NCI-H1092 treated with DMSO at 0.1 percent for 48 hours (cell line): ENCODE data around the gene ZSCAN1.
"Not testable (repeated sequence)": the region's sequence is repeated elsewhere in the genome, so short reads cannot be mapped to it uniquely, and the experiment has no call there.

ENCODE experiments used
- DNase-seq: peaks from one replicate; lab custom pipeline; 2025; lab: John Stamatoyannopoulos, UW

Gene ZSCAN1, protein sequence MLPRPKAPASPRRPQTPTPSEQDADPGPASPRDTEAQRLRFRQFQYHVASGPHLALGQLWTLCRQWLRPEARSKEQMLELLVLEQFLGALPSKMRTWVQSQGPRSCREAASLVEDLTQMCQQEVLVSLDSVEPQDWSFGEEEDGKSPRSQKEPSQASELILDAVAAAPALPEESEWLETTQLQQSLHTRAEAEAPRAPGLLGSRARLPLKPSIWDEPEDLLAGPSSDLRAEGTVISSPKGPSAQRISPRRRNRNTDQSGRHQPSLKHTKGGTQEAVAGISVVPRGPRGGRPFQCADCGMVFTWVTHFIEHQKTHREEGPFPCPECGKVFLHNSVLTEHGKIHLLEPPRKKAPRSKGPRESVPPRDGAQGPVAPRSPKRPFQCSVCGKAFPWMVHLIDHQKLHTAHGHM

DNA sequence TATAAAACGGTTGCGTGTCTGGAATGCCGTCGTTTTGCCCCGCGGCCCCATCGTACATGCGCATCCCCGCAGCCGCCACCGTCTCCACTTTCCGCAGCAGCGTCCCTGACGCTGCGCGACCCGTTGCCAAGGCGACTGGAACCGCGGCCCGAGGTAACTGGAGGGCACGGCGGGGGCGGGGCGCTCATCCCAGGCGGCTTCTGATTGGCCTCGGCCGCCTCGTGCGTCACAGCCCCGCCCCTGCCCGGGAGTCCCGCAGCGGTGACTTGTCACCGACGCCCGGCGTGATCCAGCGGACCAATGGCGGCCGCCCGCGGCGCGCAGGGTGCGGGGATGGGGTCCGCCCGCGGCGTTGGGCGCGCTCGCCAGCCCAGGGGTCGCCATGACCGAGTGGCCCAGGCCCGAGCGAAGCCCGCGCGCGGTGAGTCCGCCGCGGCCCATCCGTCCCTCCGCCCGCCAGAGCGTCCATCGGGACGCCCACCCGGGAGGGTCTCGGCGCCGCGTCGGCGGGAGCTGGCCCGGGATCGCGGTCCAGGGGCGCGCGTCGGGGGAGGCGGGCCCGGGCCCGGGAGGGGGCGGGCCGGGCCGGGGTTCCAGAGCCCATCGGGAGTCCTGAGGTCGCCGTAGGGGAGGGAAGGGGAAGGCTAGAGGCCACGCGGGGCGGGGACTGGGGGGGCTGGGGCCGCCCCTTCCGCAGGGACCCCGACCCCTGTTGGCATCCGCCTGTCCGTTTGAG lies at the start of gene ZSCAN1:
TSS of gene ZSCAN1 (plus strand) at position 285 of the 736 bp plus-strand sequence. CDS start 3,812 bp downstream, outside the sequence.
- DNase-seq, result peak; percentile 92

DNA sequence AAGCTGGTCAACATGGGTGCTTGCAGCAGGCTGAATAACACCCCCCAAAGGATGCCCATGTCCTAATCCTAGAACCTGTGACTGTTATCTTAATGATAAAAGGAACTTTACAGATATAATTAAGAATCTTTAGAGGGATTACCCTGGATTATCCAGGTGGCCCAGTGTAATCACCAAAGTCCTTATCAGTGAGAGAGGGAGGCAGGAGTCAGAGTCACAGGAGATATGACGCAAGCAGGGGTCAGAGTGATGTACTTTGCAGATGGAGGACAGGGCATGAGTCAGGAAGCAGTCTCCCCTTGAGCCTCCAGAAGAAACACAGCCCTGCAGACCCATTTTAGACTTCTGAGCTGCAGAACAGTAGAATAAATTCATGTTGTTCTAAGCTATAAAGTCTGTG lies 41.0 kb upstream of the ZSCAN1 start:
- no peak for DNase-seq

DNA sequence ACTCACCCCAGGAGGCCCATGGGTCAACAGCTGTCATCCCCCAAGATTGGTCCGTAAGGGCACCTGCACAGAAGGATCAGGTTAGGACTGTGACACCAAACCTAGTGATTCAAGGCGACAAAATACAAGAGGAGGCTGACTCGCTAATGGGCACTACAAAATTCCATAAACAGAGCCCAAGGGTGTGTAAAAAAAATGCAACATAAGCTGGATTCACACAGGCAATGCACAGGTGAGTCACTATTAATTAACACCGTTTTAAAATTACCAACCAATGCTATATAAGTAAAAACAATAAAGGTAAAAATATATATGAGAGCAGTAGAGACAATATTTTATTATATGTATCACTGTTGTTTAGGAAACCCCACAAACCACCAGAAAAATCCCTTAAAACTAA lies 33.1 kb upstream of the ZSCAN1 start:
- DNase-seq, result no peak

DNA sequence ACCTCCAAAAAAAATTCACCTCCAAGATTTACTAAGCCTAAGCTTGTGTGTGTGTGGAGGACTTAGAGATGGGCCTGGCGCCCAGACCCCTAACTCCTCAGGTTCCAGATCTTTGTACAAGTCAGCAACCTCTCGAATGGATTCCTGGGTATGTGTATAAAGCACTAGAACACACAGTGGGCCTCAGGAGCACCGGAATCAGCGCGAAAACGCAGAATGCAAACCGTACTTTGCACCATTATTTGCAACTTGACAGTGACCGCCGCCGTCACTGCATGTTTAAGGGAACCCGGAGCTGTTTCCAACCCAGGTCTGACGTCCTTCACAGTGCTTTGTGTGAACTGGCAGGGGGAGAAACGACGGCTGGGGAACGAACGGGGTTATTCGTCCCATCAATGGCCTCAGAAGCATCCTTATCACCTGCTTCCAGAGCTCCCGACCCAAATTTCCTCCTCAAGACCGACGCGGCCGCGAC lies 31.9 kb upstream of the ZSCAN1 start:
- DNase-seq, result no peak

DNA sequence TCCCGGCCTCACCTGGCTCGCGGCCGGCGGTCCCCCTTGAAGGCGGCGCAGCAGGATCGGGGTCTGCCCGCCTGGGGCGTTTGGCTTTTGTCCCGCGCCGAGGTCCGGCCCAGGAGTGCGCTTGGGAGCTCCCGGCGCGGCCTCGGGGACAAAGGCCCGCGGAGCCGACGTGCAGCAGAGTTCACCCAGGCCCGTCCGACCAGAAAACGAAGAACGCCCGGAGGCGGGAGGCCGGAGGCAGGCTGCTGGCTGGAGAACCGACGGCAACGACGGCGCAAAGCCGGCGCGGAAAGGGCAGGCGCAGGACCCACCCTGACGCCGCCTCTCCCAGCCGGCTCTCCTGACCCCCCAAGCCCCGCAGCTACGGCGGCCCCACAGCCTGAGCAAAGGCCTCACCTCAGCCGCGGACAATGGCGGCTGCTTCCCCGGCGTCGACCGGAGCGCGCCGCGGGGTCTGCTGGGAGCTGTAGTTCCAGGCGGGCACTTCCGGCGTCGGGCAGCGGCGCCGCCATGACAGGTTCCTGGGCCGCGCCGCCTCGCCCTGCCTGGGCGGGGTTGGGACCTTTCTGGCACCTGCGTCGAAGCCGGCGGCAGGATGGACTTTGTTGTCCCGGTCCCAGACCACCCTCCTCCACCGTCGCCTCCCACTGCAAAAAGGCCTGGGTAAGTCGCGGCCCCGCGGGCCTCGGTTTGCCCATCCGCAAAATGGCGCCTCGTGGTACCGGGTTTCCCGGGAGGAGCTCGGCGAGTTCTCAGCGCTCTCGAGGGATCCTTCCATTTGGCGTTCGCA lies 31.2 kb upstream of the ZSCAN1 start, which contains the start of gene ZNF606:
TSS of gene ZNF606 (minus strand) at position 437 of the 790 bp plus-strand sequence. CDS start 1,501 bp downstream, outside the sequence.
- DNase-seq, result peak; percentile 67

DNA sequence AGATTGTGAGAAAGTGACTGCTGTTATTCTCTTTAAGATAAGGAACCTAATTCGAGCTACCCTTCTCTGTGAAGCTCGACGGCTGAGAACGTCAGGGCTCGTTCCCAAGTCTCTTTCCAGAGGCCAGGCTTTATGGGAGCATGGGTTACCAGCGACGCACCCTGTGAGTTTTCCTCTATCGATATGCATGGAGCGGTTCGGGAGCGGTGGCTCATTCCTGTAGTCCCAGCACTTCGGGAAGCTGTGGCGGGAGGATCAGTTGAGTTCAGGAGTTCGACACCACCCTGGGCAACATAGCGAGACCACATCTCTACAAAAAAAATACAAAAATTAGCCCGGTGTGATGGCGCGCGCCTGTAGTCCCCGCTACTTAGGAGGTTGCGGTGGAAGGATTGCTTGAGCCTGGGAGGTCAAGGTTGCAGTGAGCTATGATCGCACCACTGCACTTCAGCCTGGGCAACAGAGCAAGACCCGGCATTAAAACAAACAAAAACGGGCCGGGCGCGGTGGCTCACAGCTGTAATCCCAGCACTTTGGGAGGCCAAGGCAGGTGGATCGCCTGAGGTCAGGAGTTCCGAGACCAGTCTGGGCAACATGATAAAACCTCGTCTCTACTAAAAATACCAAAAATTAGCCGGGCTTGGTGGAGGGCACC lies 30.5 kb upstream of the ZSCAN1 start:
- DNase-seq, result no peak

DNA sequence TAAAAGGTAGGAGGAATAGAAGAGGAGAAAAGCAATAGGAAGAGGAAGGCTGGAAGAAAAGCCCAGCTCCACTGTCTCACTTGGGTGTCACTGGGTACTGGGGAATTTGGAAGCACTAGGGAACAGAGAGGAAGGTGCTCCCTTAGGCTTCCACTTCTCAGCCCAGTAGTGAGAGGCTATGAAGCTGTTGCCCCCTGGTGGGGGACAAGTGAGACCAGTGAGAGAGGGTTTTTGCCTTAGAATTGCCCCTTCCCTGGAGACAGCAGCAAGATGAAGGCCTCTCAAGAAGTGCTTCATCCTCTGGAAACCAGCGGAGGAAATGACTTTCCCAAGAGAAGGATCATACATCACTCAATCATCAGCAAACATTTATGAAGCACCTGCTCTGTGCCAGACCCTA lies 26.5 kb upstream of the ZSCAN1 start:
- DNase-seq, result no peak

DNA sequence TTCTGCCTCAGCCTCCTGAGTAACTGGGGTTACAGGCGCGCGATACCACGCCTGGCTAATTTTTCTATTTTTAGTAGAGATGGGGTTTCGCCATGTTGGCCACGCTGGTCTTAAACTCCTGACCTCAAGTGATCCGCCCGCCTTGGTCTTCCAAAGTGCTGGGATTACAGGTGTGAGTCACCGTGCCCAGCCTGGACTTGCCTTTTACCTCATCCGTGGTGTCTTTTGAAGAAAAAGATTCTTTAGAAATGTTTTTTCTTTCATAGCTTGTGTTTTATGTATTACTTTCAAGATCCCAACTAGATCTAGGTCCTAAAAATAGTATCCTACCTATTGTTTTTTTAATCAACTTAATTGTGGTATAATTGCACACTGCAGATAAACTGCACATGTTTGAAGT lies 24.9 kb upstream of the ZSCAN1 start:
- DNase-seq, result not testable (repeated sequence)

DNA sequence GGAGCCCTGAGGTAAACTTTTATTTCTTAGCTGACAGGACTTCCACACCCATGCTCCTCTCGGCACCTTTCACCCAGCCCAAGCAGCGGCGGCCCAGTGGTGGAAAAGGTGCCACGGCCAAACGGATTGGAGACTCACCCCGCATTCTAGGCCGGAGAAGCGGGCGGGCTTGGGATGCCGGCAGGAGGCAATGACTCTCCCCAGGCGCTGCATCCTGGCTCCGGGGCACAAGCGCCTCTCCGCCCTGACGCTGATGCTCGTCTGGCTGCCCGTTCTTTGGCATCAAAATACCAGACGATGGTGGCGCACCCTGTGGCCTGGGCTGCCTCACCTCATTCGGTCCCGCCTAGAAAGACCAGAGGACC lies 24.5 kb upstream of the ZSCAN1 start:
- DNase-seq, result no peak

DNA sequence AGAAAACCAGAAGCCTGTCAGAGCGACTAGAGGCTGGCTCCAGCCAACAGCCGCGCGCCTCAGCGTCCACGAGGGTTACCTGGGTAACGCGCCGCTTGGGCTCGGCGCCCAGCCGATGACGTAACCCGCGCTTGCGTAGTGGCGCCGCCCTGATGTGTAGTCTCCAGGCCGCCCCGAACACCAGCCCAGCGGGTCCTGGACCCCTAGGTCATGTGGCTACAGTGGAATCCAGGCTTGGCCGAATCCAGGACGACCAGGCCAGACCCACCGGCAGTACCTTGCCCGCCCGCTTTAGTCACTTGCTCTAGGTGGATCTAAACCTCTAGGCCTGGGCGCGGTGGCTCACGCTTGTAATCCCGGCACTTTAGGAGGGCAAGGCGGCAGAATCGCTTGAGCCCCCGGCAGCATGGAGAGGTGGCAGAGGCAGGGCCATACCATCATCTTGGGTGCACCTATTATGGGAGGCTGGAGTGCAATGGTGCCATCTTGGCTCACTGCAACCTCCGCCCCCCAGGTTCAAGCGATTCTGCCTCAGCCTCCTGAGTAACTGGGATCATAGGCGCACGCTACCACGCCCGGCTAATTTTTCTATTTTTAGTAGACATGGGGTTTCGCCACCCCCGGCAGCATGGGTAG lies 24.0 kb upstream of the ZSCAN1 start:
- DNase-seq, result peak; percentile 78

DNA sequence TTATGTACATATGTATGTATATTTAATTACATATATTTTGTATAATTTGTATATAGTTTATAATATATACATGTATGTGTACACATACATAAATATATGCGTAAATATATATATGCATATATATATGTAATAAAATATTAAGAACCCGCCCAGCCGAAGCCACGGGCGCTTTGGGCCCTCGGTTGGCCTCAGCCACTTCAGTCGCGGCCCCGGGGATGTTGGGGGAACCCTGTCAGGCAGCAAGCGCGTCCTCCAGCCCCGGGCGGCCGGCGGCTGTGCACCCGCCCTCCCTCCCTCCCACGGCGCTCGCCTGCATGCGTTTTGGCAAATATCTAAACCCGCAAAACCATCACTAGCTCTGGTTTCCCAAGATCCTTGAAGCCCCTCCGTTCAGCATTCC lies 23.3 kb upstream of the ZSCAN1 start:
- no peak for DNase-seq

DNA sequence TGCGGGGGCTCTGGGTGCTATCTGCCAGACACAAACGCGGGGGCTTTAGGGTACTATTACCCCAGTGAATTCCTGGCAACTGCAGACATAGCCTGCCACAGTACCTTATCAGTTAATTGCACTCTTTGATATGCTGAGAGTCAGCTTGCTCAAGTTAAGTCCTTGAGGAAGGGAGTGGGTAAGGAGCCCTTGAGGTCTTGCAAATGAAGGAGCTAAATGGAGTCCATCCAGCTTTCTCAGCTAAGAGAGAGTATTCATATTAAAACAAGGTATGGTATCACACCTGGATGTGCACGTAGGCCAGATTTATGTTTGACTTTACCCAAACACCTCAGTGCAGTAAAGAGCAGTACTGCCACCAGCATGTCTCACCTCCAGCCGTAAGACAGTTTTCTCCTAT lies 19.7 kb upstream of the ZSCAN1 start:
- no peak for DNase-seq

DNA sequence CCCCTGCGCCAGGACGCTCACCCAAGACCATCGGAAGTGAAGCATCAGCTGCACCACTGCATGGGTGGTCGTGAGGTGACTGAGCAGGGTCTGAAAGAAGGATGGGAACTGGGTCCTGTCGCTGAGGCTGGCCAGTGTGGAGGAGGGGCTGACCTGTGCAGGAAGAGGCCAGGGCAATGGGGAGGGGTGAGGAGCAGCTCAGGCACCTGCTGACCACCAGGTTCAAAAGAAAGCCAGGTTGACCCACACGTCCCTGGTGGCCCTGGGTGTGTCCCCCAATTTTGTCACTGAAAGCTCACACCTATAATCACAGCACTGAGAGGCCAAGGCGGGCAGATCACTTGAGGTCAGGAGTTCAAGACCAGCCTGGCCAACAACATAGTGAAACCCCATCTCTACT lies 13.7 kb upstream of the ZSCAN1 start:
- DNase-seq, result no peak

DNA sequence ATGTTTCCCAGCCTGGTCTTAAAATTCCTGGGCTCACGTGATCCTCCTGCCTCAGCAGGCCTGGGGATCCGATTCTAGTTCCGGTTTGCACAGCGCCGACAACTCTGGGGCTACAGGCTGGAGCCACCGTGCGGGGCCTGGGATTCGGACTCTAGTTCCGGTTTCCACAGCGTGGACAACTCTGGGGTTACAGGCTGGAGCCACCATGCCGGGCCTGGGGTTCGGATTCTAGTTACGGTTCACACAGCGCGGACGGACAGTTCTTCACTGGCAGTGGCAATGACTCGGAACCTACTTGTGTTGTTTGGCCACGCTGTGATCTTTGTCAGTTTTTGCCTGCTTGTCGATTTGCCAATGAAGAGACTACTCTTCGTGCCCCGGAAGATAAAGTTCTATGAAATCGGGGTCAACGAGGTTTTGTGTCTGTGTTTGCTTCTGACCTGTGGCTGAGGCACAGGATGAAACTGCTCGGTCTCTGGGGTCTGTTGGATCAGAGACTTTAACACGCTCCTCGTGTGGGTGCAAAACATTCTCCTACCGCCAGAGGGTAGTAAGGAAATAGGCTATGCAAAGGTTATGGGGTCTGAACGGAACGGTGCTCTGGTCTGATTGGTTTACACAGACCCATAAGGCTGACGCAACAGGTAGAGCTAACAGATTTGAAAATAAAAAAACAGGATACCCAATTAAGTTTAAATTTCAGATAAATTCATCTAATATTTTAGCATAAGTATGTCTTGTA lies 12.1 kb upstream of the ZSCAN1 start:
- peak; percentile 73 for DNase-seq

DNA sequence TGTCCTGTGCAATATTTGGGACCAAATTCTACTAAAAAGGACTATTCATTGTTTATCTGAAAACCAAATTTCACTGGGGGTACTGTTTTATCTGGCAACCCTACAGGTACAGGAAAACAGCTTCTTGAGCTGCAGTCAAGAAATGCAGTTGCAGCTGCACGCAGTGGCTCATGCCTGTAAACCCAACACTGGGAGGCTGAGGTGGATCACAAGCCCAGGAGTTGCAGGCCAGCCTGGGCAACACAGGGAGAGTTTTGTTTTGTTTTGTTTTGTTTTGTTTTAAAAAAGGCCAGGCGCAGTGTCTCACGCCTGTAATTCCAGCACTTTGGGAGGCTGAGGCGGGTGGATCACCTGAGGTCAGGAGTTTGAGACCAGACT lies 11.6 kb upstream of the ZSCAN1 start:
- no peak for DNase-seq

DNA sequence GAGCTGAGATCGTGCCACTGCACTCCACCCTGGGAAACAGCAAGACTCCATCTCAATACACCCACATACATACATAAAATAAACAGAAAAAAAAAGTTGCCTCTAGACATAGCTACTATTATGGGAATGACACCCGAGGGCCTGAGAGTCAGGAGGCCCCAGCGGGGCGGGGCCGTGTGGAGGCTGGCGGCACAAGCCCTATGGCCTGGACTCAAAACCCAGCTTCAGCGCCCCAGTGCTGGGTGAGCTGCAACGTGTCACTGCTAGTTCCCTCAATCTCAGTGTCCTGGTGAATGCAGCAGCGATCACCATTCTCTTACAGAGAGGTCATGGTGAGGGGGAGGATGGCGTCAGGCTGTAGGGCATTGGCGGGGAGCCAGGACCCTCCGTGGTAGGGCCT lies 9.2 kb upstream of the ZSCAN1 start:
- DNase-seq, result no peak

DNA sequence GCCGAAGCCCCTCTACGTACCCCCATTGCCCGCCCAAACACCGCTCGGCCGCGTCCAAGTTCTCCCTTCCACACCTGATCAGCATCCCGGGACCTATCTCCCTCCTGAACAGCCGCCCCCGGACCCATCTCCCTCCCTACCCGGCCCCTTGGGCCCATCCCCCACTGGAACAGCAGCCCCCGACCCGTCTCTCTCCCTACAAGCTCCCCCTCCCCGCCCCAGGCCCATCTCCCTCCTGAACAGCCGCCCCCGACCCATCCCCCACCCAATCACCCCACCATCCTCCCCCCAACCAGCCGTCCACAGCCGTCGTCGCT lies 610 bp downstream of the ZSCAN1 start:
- DNase-seq, result no peak

DNA sequence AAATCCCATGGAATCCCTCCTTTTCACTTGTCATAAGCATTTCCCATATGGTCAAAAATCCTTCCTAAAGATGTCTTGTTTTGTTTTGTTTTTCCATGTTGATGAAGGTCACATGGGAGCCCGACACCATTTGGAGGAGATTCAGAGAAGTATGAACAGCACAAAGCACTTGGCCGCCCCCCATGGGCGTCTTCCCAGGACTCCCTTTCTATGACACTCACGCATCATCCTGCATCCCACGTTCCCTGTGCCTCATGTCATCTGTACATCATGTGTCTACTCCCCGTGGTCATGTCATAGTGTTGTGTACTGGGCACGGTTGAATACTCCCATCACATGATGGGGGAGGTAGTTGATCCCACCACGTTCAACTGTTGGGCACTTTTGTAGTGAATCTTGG lies 2.0 kb downstream of the ZSCAN1 start:
- DNase-seq, result no peak

DNA sequence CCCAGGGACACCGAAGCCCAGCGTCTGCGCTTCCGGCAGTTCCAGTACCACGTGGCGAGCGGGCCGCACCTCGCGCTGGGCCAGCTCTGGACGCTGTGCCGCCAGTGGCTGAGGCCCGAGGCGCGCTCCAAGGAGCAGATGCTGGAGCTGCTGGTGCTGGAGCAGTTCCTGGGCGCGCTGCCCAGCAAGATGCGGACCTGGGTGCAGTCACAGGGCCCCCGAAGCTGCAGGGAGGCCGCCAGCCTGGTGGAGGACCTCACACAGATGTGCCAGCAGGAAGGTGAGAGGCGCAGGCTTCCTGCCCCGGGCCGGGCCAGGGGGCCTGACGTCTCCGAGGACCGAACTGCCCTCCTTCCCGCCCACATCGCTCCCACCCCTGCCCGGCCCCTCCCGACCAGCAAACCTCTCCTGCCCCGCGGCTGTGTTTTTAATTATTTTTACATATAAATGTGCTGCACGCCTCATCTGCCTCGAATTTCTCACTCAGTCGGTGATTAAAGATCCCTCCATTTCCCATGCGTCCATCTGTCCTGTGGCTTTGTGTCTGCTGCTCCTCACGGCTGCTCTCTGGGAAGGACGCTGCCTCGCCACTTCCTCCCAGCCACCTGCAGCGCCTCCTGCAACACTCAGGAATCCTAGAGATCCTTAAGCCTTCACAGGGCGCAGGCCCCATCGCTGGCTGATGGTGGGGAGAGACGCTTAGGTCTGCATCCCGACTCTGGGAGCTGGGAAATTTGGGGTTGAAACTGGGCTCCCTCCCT lies 4.3 kb downstream of the ZSCAN1 start:
- DNase-seq, result peak; percentile 53

DNA sequence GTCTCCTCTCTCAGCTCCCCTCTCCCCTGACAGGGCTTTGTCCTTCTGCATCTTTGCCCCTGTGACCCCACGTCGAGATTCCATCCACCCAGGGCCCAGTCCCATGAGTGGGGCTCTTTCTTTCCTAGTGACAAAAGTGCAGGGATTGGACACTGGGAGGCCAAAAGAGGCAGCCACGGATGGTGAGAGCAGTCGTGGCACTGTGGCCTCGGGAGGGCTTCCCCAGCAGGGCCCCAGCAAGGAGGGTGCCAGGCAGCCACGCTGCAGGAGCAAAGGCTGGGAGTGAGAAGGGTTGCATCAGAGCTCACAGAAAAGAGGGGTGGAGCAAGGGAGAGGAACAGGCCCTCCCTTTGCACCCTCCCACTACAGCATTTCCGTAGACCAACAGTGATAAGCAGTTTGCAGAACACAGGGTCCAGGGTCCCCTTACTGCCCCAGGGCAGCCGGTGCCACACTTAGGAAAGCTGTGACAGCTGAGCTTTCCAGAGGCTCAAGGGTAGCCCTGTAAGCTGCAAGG lies 4.9 kb downstream of the ZSCAN1 start:
- no peak for DNase-seq
